Gastrocnemius medialis (tissue), 4 donors: ENCODE data around the gene FOXP4.

Experiments used
- POLR2A ChIP-seq, 2 donors: fragments of 450-650 bp; IDR thresholded peaks; one replicate each; pipeline ENCODE4 v1.6.1; 2017; ENCODE audit warnings: antibody characterized with exemption in 2 of 2, mild to moderate bottlenecking in 2 of 2, moderate library complexity in 2 of 2
- TF ChIP-seq, protein P1 (sequence below), 5 experiments: fragments of 450-650 bp in 3 of 5; fragments of 200-600 bp in 2 of 5; sonication (generic) in 2 of 5; IDR thresholded peaks in 4 of 5; conservative IDR thresholded peaks in 1 of 5; 1 replicate in 4 of 5; 2 replicates in 1 of 5; pipeline ENCODE4 v1.5.1; 2016 to 2019; ENCODE audit warnings: antibody characterized with exemption in 5 of 5, mild to moderate bottlenecking in 3 of 5, moderate library complexity in 3 of 5

DNA sequence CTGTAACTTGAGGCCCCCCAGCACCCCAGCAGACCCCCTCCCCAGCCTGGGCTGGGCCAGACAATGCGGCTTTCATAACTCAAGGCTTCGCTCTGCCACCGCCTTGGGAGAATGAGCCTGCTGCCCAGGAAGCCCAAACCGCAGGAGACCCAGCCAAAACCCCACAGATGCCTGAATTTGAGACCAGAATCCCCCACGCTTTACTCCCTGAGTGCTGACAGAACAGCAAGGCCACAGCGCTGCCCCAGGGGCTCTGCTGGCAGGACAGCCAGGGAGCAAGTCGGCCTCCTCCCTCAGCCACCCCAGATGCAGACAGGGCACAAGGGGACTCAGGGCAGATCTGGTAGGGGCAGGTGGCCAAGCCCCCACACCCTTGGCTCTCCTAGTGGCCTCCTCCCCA, 94.2 kb downstream of the FOXP4 start:
- TF ChIP-seq POLR2A (IDR thresholded peaks at IDR 0.05), result no peak
- TF ChIP-seq, protein P1, sequence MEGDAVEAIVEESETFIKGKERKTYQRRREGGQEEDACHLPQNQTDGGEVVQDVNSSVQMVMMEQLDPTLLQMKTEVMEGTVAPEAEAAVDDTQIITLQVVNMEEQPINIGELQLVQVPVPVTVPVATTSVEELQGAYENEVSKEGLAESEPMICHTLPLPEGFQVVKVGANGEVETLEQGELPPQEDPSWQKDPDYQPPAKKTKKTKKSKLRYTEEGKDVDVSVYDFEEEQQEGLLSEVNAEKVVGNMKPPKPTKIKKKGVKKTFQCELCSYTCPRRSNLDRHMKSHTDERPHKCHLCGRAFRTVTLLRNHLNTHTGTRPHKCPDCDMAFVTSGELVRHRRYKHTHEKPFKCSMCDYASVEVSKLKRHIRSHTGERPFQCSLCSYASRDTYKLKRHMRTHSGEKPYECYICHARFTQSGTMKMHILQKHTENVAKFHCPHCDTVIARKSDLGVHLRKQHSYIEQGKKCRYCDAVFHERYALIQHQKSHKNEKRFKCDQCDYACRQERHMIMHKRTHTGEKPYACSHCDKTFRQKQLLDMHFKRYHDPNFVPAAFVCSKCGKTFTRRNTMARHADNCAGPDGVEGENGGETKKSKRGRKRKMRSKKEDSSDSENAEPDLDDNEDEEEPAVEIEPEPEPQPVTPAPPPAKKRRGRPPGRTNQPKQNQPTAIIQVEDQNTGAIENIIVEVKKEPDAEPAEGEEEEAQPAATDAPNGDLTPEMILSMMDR (IDR thresholded peaks at IDR 0.05 in 4 of 5, conservative IDR thresholded peaks at IDR 0.05 in 1 of 5), result no peak
